Measurements from ENCODE around the gene PDXDC1.
"Not testable (repeated sequence)": the region's sequence is repeated elsewhere in the genome, so short reads cannot be mapped to it uniquely, and the experiment has no call there.

Gene PDXDC1

DNA sequence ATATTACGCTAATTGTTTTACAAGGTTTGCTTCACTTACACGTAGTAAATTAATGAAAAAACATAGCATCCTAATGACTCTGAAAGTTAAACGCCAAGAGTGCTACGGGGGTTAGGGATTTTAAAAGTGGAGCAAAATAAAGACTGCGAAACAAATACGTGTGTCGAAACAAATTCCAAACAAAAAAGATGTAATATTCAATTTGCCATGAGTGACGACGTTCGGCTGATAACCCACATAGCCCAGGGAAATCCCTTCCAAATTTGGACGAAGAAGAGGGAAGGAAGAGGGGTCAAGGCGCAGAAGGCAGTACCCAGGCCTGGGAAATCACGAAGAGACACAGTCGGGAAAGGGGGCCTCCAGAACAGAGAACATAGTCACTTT is 118.7 kb downstream of the PDXDC1 start:
- Mint-ChIP-seq H3K27ac (peak overlapping the region; percentile 98), H3K4me1 (peaks cover 30% of the 10 kb centered on the region), H3K4me3 (peak overlapping the region; percentile 98)
- H3K9me3 Mint-ChIP-seq, H3K36me3 Mint-ChIP-seq, H3K27me3 Mint-ChIP-seq: not testable (repeated sequence)

DNA sequence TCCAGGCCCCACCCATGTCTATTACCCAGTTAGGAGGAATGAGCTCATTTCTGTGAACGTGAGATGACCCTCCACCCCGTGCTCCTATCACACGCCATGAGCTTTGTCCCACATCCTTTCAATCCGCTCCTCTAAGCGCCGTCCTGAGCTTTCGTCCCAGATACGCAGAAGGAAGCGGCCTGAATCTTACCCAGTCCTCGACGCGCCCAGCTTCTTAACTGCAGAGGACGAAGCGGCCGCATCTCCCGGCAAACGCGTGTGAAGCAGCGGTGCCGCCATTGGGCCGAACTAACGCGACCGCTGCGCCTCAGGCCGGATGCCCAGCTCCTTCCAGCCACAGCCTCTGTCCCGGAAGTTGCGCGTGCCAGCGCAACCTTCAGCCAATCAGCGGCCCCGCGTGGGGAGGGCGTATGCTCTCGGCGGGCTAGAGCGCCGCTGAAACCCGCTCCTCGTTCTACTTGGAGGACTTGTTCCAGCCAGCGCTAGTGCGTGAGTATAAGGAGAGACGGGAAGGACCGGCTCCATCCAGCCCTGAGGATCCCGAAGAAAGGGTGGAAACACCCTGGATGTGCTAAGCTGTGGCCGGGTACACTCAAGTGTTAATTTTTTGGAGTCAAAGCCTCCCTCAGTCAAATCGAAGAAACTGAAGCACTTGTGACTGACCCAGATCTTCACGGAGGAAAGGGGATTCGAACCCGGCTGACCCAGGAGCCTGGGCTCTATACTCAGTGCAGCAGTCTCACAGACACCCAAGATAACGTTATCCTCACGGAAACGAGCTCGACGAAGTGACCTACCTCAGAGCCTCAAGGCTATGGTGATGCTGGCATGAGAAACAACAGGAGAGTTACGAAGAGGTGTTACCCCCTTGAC is 119.4 kb downstream of the PDXDC1 start, which contains the start of gene RRN3:
RRN3 (minus strand) TSS at position 318 of the 873 bp plus-strand sequence; CDS start at position 279, 39 bp downstream.
- not testable (repeated sequence) for H3K36me3 Mint-ChIP-seq, H3K27me3 Mint-ChIP-seq, H3K9me3 Mint-ChIP-seq
- peaks cover 30% of the 10 kb centered on the region for H3K4me1 Mint-ChIP-seq
- H3K27ac Mint-ChIP-seq: peak within 1 kb of the TSS; percentile 98
- peak within 1 kb of the TSS; percentile 98 for H3K4me3 Mint-ChIP-seq

- not testable (repeated sequence) for H3K36me3 Mint-ChIP-seq, H3K27me3 Mint-ChIP-seq, H3K27ac Mint-ChIP-seq, H3K9me3 Mint-ChIP-seq
- Mint-ChIP-seq H3K4me1 (peaks cover 22% of the 10 kb centered on the region), H3K4me3 (peak overlapping the region; percentile 33)
Observed at GRCh38 chr16:15096583-15096972, 121.8 kb downstream of the PDXDC1 start.

GRCh38 chr16:15099366-15099909 is 124.6 kb downstream of the PDXDC1 start:
- H3K9me3 Mint-ChIP-seq, H3K27me3 Mint-ChIP-seq, H3K4me3 Mint-ChIP-seq, H3K27ac Mint-ChIP-seq, H3K4me1 Mint-ChIP-seq, H3K36me3 Mint-ChIP-seq: not testable (repeated sequence)

DNA sequence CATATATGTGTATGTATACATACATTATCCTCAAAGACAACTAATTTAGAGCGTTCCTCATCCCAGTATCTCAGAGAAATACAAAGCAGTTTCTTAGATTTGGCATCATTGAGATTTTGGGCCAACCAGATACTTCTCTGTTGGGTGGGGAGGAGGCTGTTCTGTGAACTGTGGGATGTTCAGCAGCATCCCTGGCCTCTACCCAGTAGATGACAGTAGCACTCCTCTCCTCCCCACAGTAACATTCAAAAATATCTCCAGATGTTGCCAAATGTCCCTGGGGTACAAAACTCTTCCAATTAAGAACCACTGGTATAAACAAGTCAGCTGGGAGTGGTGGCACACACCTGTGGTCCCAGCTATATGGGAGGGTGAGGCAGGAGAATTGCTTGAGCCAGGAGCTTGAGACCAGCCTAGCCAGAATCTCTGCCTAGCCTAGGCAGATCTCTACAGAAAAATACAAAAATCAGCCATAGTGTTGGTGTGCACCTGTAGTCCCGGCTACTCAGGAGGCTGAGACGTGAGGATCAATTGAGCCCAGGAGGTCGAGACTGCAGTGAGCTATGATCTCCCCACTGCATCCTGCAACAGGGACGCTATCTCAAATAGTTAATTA is 125.7 kb downstream of the PDXDC1 start:
- not testable (repeated sequence) for H3K4me1 Mint-ChIP-seq, H3K27ac Mint-ChIP-seq, H3K36me3 Mint-ChIP-seq, H3K9me3 Mint-ChIP-seq, H3K4me3 Mint-ChIP-seq, H3K27me3 Mint-ChIP-seq

DNA sequence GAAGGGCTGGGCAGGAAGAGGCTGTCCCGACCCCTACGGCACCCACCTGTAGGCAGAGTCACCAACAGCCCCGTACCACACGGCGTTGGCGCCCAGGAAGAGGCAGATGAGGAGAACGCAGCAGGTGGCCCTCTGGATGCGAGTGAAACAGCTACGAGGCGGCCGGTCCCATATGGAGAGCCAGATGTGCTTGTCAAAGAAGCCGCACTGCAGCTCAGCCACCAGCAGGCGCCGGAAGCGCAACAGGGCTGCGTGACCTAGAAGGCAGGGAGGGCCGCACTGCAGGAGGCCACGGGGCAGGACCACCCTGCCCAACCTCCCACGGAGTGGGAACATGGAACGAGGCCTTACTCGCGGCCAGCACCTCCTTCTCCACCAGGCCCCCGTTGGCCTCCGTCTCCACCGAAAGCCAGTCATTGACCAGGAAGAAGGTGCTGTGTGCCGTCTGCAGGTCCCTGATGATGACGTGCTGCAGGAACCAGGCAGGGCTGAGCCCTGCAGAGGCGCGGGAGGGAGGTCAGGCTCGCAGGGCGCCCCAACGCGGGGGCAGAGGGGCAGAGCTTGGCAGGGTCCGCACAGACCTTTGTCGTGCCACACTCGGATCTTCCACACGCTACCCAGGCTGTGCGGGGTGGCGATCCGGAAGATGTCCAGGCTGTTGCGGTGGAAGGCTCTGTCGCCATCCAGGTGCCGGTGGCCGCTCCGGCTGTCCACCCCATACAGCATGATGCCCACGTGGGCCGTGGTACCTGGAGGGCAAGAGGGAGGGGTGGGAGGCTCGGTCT is 153.0 kb downstream of the PDXDC1 start:
- H3K4me1 Mint-ChIP-seq, H3K36me3 Mint-ChIP-seq, H3K27ac Mint-ChIP-seq, H3K27me3 Mint-ChIP-seq, H3K9me3 Mint-ChIP-seq, H3K4me3 Mint-ChIP-seq: not testable (repeated sequence)

- not testable (repeated sequence) for H3K27me3 Mint-ChIP-seq, H3K4me1 Mint-ChIP-seq, H3K9me3 Mint-ChIP-seq, H3K27ac Mint-ChIP-seq, H3K36me3 Mint-ChIP-seq, H3K4me3 Mint-ChIP-seq
Observed at GRCh38 chr16:15130256-15130932, 155.6 kb downstream of the PDXDC1 start.

DNA sequence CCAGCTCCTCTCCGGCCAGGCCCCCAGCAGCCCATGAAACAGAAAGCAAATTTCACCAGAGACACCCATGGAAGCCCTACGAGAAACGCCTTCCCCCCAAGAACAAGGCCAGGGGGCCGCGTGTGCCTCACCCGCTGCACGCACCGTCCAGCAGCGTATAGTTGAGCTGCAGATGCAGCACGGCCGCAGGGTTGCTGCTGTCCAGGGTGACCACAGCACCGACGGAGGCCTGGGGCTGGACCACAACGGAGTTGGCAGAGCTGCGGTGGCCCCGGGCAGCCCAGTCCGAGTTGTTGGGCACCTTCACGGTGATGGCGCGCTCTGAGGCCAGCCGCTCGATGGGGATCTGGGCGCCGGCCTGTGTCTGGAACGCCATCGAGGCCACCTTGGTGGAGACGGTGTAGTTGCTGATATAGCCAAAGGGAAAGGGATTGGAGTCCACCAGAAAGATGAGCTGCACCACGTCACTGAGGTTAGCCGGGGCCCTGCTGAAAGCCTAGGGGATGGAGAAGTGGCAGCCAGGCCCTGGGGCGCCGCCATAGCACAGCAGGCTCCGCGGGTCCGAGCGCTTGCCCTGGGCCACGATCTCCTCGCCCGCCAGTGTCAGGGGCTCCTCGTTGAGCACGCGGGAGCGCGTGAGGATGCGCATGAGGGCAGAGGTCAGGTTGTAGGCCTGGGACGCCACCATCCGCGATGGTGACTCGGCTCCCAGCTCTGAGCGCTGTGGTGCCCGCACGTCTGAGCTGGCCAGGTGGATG is 156.3 kb downstream of the PDXDC1 start:
- H3K4me1 Mint-ChIP-seq, H3K27ac Mint-ChIP-seq: not testable (repeated sequence)

DNA sequence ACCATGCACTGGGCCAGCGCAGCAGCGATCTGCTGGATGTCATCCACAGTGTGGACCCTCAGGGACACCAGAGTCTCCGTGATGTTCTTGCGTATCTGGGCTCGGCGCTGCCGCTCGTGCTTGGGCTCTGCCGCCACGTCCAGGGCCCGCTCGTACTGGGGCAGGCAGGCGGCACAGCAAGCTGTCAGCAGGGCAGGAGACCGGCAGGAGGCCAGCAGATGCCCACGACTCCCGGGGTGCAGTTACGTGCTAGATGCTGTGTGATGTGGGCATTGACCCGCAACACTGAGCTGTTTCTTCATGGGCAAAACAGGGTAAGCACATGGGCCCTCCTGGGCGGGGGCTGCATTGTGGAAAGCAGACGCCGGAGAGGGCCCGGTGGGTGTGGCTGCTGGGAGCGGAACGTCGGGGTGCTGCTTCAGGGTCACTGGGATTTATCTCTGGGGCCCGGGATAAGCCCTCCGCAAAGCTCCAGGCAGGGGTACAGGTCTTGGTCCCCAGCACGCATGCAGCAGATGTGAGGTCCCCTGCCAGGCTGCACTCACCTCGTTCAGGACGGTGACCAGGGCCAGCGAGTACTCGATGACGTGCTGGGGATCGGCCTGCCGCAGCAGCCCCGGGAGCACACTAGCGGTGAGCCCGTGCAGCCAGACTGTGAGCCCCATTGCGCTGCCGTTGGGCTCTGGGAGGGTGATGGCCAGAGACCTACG is 158.0 kb downstream of the PDXDC1 start:
- not testable (repeated sequence) for H3K4me3 Mint-ChIP-seq, H3K9me3 Mint-ChIP-seq, H3K27ac Mint-ChIP-seq, H3K36me3 Mint-ChIP-seq, H3K4me1 Mint-ChIP-seq, H3K27me3 Mint-ChIP-seq

More for the DNA sequence above, 156.3 kb downstream of the PDXDC1 start:
- H3K27me3 Mint-ChIP-seq, H3K36me3 Mint-ChIP-seq, H3K4me3 Mint-ChIP-seq, H3K9me3 Mint-ChIP-seq: not testable (repeated sequence)

GRCh38 chr16:15133554-15133953 is 158.7 kb downstream of the PDXDC1 start:
- H3K36me3 Mint-ChIP-seq, H3K27ac Mint-ChIP-seq, H3K4me1 Mint-ChIP-seq, H3K9me3 Mint-ChIP-seq, H3K4me3 Mint-ChIP-seq, H3K27me3 Mint-ChIP-seq: not testable (repeated sequence)

GRCh38 chr16:15134752-15135482 is 160.1 kb downstream of the PDXDC1 start:
- not testable (repeated sequence) for H3K27me3 Mint-ChIP-seq, H3K4me1 Mint-ChIP-seq, H3K36me3 Mint-ChIP-seq, H3K4me3 Mint-ChIP-seq, H3K9me3 Mint-ChIP-seq, H3K27ac Mint-ChIP-seq

- H3K27ac Mint-ChIP-seq, H3K4me3 Mint-ChIP-seq, H3K4me1 Mint-ChIP-seq, H3K36me3 Mint-ChIP-seq, H3K9me3 Mint-ChIP-seq, H3K27me3 Mint-ChIP-seq: not testable (repeated sequence)
Observed at GRCh38 chr16:15135483-15136360, 160.9 kb downstream of the PDXDC1 start.

DNA sequence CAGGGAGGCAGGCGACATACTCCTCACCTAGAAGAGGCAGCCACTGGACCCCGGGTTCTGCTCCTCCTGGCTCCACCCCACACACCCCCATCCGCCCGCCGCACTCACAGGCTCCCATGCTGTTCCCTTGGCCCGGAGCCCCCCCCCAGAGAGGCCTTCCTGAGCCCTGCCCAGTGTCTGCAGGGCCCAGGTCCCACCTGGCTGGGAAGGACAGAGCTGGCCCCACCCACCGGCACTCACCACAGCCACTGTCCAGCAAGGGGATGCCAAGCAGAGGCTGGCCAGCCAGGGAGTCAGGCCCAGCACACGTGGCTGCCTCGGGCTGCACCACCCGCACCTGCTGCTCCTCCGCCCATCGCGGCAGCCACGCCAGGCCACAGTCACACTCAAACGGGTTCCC is 162.7 kb downstream of the PDXDC1 start:
- H3K36me3 Mint-ChIP-seq, H3K4me1 Mint-ChIP-seq, H3K9me3 Mint-ChIP-seq, H3K27me3 Mint-ChIP-seq, H3K27ac Mint-ChIP-seq, H3K4me3 Mint-ChIP-seq: not testable (repeated sequence)

Measured in activated naive CD4-positive, alpha-beta T cell treated with anti-CD3 and anti-CD28 coated beads, Interleukin-2, amount 50 U/mL, for 24 hours (primary cell).